HG03103 (cell line): ENCODE measurements around the gene COP1.

Source experiments
- ATAC-seq: cut with Tn5 transposase; IDR thresholded peaks from one replicate; pipeline ENCODE4 v1.9.1; 2021; ENCODE audit warnings: low read depth; ENCODE audit not compliant: unreplicated experiment

The COP1 gene

DNA sequence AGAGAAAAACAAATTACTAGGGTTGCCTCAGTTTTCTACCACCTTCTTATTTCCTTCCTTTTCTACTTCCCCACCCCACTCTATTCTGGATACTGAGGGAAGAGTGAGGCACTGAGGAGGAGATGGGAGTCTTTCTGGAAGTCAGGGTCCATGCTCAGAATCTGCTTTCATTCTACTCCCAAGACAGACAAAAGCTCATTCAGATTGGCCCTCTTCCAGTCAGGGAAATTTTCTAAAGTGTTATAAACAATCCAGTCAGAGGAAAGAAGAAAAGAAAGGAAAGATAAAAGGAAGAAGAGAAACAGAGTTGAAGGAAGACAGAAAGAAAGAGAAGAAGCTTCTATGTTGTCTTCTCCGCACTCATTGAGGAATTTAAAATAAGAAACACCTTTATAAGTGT, 228.6 kb downstream of the COP1 start:
- ATAC-seq, result no peak

DNA sequence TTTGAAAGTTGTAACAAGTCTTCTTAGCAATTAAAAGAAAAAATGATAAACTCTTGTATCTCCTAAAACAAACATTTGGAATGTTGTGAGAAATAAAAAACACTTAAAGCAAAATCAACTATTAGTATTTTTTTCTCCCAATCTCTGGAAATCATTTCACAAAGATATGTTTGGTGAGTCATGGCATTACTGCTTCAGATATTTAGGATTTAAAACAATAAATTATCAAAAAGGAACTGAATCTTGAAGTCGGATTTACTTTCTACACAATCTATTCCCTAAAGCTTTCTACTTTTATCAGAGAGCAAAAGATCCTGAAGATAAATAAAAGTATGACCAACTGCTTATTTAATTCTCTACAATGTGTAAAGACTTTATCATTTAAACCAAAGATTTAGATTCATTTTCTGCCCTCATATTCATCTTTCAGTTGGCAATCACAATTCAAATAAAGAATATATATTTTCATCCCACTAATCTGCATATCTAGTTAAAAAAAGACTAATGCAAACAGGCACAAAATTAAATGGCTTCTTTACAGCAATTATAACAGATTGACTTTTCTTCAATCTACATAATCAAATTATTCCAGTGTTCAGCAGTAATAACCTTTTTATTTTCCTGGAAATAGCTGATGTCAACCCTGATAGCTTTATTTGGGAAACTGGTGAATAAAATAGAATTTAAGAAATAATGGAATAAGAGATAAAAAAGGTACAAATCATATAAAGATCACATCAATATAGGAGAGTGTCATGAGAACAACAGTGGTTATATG, 230.0 kb downstream of the COP1 start:
- no peak for ATAC-seq

DNA sequence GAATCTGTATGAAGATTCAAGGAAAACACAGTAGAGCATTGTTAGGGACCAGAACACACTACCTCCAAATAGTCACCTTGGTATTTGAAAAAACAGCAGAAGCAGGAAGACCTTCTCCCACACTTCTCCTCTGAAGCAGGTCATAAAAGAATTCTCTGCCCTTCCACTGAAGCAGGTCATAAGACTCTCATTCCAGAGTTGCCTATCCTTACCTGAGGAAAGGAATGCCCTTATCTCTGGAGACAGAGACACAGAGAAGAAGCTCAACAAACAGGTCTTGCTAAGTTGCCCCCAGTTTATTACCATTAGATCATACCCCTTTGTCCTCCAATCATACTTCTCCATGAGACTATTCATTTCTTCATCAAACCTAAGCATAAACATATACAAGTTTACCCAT, 237.9 kb downstream of the COP1 start:
- no peak for ATAC-seq

GRCh38 chr1:175968486-175969172, 238.5 kb downstream of the COP1 start:
- no peak for ATAC-seq

- no peak for ATAC-seq
Observed at GRCh38 chr1:175963740-175964139, 243.3 kb downstream of the COP1 start.

DNA sequence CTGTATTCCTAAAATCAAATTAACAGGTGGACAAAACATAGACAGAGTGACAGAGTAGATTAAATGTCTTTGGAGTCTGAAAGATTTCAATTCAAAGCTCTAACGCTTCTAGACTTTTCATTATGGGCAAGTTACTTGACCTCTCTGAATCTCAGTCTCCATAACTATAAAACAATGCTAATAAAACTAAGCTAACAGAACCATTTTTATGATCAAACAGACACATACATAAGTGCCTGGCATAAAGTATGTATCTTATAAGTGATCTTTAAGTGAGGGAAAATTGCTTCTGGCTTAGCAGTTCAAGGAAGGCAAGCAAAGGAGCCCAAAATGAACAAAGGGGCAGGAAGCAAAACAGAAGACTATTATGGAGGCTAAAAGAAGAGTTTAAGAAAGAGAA, 246.9 kb downstream of the COP1 start:
- no peak for ATAC-seq

- ATAC-seq, result no peak
Observed at GRCh38 chr1:175951627-175952026, 255.5 kb downstream of the COP1 start.

- ATAC-seq, result no peak
Observed at GRCh38 chr1:175947771-175948170, 259.3 kb downstream of the COP1 start.

GRCh38 chr1:175944591-175944990, 262.5 kb downstream of the COP1 start:
- ATAC-seq, result no peak

DNA sequence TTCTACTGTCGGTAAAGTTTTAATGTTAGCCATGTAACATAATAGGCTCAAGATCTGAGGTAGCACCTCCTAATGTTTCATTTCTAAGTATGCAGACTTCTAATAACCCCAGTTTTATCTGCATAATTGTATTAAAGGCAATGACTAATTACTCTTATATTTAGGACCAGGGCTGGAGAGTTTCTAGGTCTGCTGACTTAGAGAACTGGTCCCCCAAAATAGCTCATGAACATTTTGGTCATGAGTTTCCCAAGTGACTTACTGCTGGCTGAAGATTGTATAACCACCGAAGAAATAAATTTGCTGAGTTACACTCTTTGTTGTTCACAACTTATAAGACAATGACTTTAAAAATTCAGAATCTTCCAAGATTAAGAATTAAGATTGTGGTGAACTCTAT, 265.9 kb downstream of the COP1 start:
- no peak for ATAC-seq

- no peak for ATAC-seq
Observed at GRCh38 chr1:175936736-175937135, 270.4 kb downstream of the COP1 start.

GRCh38 chr1:175935566-175936115, 271.4 kb downstream of the COP1 start:
- ATAC-seq, result no peak

- no peak for ATAC-seq
Observed at GRCh38 chr1:175935166-175935565, 271.9 kb downstream of the COP1 start.

GRCh38 chr1:175933801-175934200, 273.3 kb downstream of the COP1 start:
- no peak for ATAC-seq

- no peak for ATAC-seq
Observed at GRCh38 chr1:175927944-175928343, 279.1 kb downstream of the COP1 start.

DNA sequence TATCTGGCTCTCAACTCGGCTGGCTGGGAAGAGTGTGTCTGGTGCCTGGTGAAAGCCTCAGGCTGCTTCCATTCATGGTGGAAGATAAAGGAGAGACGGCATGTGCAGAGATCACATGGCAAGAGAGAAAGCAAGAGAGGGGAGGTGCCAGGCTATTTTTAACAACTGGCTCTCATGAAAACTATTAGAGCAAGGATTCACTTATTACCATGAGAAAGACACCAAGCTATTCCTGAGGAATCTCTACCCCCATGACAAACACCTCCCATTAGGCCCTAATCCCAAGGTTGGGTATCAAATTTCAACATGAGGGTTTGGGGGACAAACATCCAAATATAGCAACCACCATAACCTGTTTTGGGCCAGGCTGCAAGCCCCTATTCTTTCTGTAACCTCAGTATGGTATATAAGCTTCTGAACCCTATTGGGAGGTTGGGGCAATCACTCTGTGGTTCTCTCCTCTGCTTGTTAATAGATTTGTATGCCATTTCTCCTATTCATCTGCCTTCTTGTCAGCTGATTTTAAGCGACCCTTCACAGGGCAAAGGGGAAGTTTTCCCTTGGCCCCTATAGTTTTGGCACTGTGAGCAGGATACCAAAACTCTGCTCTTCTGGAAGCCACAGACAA, 284.7 kb downstream of the COP1 start:
- no peak for ATAC-seq

DNA sequence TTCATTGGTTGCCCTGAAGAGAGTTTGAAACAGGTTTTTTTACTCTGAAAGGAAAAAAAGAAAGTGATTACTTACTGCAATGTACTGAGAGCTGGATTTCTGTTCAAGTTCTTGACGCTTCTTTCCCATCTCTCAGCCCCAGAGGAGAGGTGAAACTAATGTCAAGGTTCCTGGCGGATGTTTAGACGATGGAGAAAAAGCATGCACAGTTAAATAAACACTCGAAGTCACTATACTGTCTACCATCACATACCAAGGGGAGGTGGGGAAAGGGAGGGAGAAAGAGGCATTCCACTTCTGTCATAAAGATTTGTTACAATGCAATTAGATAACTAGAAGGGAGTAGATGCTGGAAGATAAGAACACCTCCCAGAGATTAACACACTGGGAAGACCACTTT, 286.7 kb downstream of the COP1 start:
- no peak for ATAC-seq

DNA sequence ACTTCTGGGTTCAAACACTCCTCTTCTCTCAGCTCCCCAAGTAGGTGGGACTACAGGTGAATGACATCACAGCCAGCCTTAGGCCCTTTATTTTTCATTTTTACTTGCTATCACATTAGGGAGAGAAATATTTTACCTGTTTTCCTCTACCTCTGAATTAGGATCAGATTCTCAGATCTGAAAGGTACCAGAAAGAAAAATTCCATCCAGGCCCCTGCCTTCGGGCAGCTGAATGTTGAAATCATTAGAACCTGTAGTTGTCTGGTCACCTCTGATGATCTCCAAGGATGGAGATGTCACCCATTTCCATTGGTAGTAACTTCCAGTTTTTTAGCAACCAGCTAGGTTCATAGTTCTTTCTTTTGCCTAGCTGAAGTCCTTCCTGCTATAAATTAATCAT, 288.1 kb downstream of the COP1 start:
- ATAC-seq, result no peak

DNA sequence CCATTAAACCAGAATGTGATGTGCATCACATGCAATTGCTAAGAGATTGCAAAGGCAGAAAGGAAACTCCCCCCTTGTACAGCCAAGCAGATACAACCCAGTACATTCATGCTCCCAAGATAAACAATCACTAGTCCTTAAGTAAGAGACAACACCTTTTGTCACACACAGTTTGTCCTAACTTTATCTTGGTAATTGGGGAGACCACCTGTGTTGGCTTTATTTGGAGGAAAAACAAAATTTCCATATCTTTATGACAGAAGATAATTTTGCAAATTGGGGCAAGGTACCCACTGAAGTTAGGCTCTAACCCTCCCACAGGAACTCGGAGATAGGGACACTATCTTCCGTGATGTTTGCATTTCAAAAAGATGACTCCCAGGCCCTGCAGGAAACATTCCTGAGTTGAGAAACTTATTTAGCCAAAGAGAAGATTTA, 288.7 kb downstream of the COP1 start:
- no peak for ATAC-seq

DNA sequence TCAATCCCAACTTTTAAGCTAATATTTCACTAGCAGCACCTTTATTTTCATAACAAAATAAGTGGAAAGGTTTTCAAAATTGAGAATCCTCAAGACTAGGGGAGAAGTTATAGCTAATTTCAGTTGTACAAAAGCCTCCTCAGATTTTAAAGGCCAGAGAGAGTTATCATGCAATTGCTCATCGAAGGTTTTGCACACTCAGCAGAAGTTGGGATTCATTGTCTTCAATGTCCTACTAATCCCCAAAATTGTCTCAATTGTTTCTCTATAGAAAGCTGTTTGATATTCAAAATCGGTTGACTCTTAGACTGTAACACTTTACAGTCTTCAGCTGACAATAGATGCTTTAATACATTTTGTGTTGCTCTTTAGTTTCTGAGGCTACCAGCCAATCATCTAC, 293.0 kb downstream of the COP1 start:
- ATAC-seq, result no peak

GRCh38 chr1:175911138-175911537, 295.9 kb downstream of the COP1 start:
- no peak for ATAC-seq
